ENCODE results near the gene MAP3K13. TPM values are rescaled to one million over a fixed set of nuclear protein-coding genes. Genes with fewer than 3 reads are reported as not detected.
"Not testable (repeated sequence)": the region's sequence is repeated elsewhere in the genome, so short reads cannot be mapped to it uniquely, and the experiment has no call there.

MAP3K13 gene
- total RNA-seq, 2 donors from 2014 or later, result 34.0 to 46.9 TPM

- TF ChIP-seq CTCF (IDR thresholded peaks at IDR 0.05), result no peak
- Histone ChIP-seq H3K4me3 (no peak overlapping the region), H3K27me3 (no peaks in the 10 kb centered on the region), H3K4me1 (no peaks in the 10 kb centered on the region), H3K9ac (ENCODE audit: low read depth in 2 of 2, low read length in 2 of 2) (no peak overlapping the region), H3K9me3 (no peaks in the 10 kb centered on the region), H3K27ac (no peak overlapping the region), H3K36me3 (no peaks in the 10 kb centered on the region)
- DNase-seq, result no peak
- intact Hi-C loops (cut with DNase I), result loop anchor here (5.0 kb wide), 1 partner anchor 117 kb away; no protein-coding TSS in a partner anchor
These were observed 97.4 kb downstream of the MAP3K13 start for GRCh38 chr3:185460309-185460708.

GRCh38 chr3:185460719-185461350, 97.9 kb downstream of the MAP3K13 start:
- Histone ChIP-seq H3K36me3 (no peaks in the 10 kb centered on the region), H3K27me3 (no peaks in the 10 kb centered on the region), H3K9ac (ENCODE audit: low read depth in 2 of 2, low read length in 2 of 2) (no peak overlapping the region), H3K9me3 (no peaks in the 10 kb centered on the region), H3K27ac (no peak overlapping the region), H3K4me1 (no peaks in the 10 kb centered on the region), H3K4me3 (no peak overlapping the region)
- TF ChIP-seq CTCF (IDR thresholded peaks at IDR 0.05), result peak; percentile 20
- DNase-seq, result no peak
- intact Hi-C loops (cut with DNase I), result loop anchor here (5.0 kb wide), 1 partner anchor 116 kb away; no protein-coding TSS in a partner anchor

- TF ChIP-seq CTCF (IDR thresholded peaks at IDR 0.05), result no peak
- no peak overlapping the region for H3K4me3 ChIP-seq
- H3K9ac ChIP-seq (ENCODE audit: low read depth in 2 of 2, low read length in 2 of 2), result no peak overlapping the region
- H3K9me3 ChIP-seq, result no peaks in the 10 kb centered on the region
- no peak overlapping the region for H3K27ac ChIP-seq
- H3K27me3 ChIP-seq, result no peaks in the 10 kb centered on the region
- no peaks in the 10 kb centered on the region for H3K4me1 ChIP-seq
- H3K36me3 ChIP-seq, result no peaks in the 10 kb centered on the region
- intact Hi-C loops (cut with DNase I), result no loop called here
- DNase-seq, result no peak
These were observed 102.5 kb downstream of the MAP3K13 start for GRCh38 chr3:185465471-185465870.

GRCh38 chr3:185466123-185466522, 103.2 kb downstream of the MAP3K13 start:
- H3K9ac ChIP-seq (ENCODE audit: low read depth in 2 of 2, low read length in 2 of 2); DNase-seq; intact Hi-C loops (cut with DNase I); H3K36me3 ChIP-seq; H3K27me3 ChIP-seq; H3K9me3 ChIP-seq; H3K27ac ChIP-seq; H3K4me1 ChIP-seq; H3K4me3 ChIP-seq: not testable (repeated sequence)

GRCh38 chr3:185469542-185469941, 106.6 kb downstream of the MAP3K13 start:
- TF ChIP-seq CTCF (IDR thresholded peaks at IDR 0.05), result no peak
- H3K4me1 ChIP-seq, result no peaks in the 10 kb centered on the region
- H3K9ac ChIP-seq (ENCODE audit: low read depth in 2 of 2, low read length in 2 of 2), result no peak overlapping the region
- H3K4me3 ChIP-seq, result no peak overlapping the region
- intact Hi-C loops (cut with DNase I), result no loop called here
- DNase-seq, result no peak
- H3K9me3 ChIP-seq, result no peaks in the 10 kb centered on the region
- H3K36me3 ChIP-seq, result no peaks in the 10 kb centered on the region
- H3K27me3 ChIP-seq, result no peaks in the 10 kb centered on the region
- no peak overlapping the region for H3K27ac ChIP-seq

GRCh38 chr3:185470323-185470722, 107.4 kb downstream of the MAP3K13 start:
- H3K27ac ChIP-seq, result no peak overlapping the region
- no peaks in the 10 kb centered on the region for H3K4me1 ChIP-seq
- H3K9ac ChIP-seq (ENCODE audit: low read depth in 2 of 2, low read length in 2 of 2), result no peak overlapping the region
- TF ChIP-seq CTCF (IDR thresholded peaks at IDR 0.05), result no peak
- peak; percentile 25 for DNase-seq
- no peaks in the 10 kb centered on the region for H3K9me3 ChIP-seq
- intact Hi-C loops (cut with DNase I), result no loop called here
- no peaks in the 10 kb centered on the region for H3K36me3 ChIP-seq
- no peaks in the 10 kb centered on the region for H3K27me3 ChIP-seq
- H3K4me3 ChIP-seq, result no peak overlapping the region

Measured in colonic mucosa (tissue), 4 donors.